K562 (cell line): ENCODE measurements around the gene ACOT13. TPM values are rescaled to one million over a fixed set of nuclear protein-coding genes. Genes with fewer than 3 reads are reported as not detected.

Source experiments
- ATAC-seq: fragments of 200-7000 bp; cut with Tn5 transposase; 3 replicates; pipeline ENCODE4 v1.9.1; 2020; ENCODE audit warnings: moderate library complexity
- BruUV-seq: library from RNA; stranded (reverse); fragments of 400-500 nt; replicated peaks from 2 replicates; lab custom pipeline; 2021; lab: Mats Ljungman, UMichigan
- CTCF ChIA-PET: fragments of 300-600 bp; formaldehyde crosslinking; extraction: SDS; loops from one replicate; lab custom pipeline; 2021; ENCODE audit warnings: low intra/inter-chr PET ratio; lab: Yijun Ruan, JAX
- POLR2A ChIA-PET: fragments of 300-600, 350-650 bp; sonication (Branson Sonifier 250); formaldehyde crosslinking; extraction: SDS; loops from one replicate; lab custom pipeline; 2021; ENCODE audit warnings: antibody characterized with exemption, inconsistent platforms; lab: Yijun Ruan, JAX
- DNase-seq, 4 experiments: peaks; one replicate each; pipeline versions ENCODE4 v3.0.0 to v3.0.0-alpha.2; 2011 to 2018; ENCODE audit warnings: low spot score in 3 of 4, mixed read lengths in 3 of 4; ENCODE audit errors: extremely low read depth in 1 of 4
- FAIRE-seq: peaks from 2 replicates; lab custom pipeline; 2011; peaks lifted over from hg19 to GRCh38; lab: Jason Lieb, UNC
- H2AFZ ChIP-seq: 2 replicates; pipeline ENCODE4 v1.6.0; 2011; ENCODE audit warnings: low read depth, low read length, control low read depth, inconsistent platforms
- H3K27ac ChIP-seq: fragments of 200-600 bp; 3 replicates; pipeline ENCODE4 v1.8.0; 2011; ENCODE audit warnings: low read depth, mild to moderate bottlenecking, control low read depth, inconsistent platforms, low read length, moderate library complexity, mixed read lengths; ENCODE audit errors: extremely low read depth
- H3K27me3 ChIP-seq, 2 experiments: fragments of 300-600 bp in 1 of 2; 2 replicates in 1 of 2; 3 replicates in 1 of 2; pipeline versions ENCODE4 v1.6.0 to v1.8.0; 2011; ENCODE audit warnings: inconsistent platforms in 2 of 2, low read length in 2 of 2, mild to moderate bottlenecking in 1 of 2, mixed read lengths in 1 of 2, moderate library complexity in 1 of 2; ENCODE audit not compliant: control insufficient read depth in 2 of 2, insufficient read depth in 2 of 2
- H3K36me3 ChIP-seq: fragments of 300-600 bp; 3 replicates; pipeline ENCODE4 v1.8.0; 2011; ENCODE audit warnings: mild to moderate bottlenecking, low read length, inconsistent platforms; ENCODE audit not compliant: control insufficient read depth, insufficient read depth
- H3K4me1 ChIP-seq, 2 experiments: fragments of 200-600 bp in 1 of 2; replicated peaks in 1 of 2; 2 replicates in 1 of 2; 3 replicates in 1 of 2; pipeline versions ENCODE4 v1.5.1 to v1.8.0; 2011; ENCODE audit warnings: inconsistent platforms in 2 of 2, low read length in 2 of 2, mild to moderate bottlenecking in 1 of 2, mixed read lengths in 1 of 2, moderate library complexity in 1 of 2; ENCODE audit not compliant: control insufficient read depth in 2 of 2, insufficient read depth in 2 of 2
- H3K4me2 ChIP-seq: 2 replicates; pipeline ENCODE4 v1.6.1; 2011; ENCODE audit warnings: low read length, control low read depth, inconsistent platforms, mixed read lengths; ENCODE audit not compliant: insufficient read depth
- H3K4me3 ChIP-seq: fragments of 200-600 bp; sonication (generic), shearing (Covaris generic); 2 replicates; pipeline ENCODE4 v1.5.1; 2016; ENCODE audit warnings: control low read depth, inconsistent platforms
- H3K79me2 ChIP-seq: fragments of 200-600 bp; 3 replicates; pipeline ENCODE4 v1.8.0; 2011; ENCODE audit warnings: low read length, inconsistent platforms; ENCODE audit not compliant: control insufficient read depth, insufficient read depth
- H3K9ac ChIP-seq, 2 experiments: 2 replicates each; pipeline versions ENCODE4 v1.6.0 to v1.6.1; 2011; ENCODE audit warnings: low read depth in 2 of 2, low read length in 2 of 2, control low read depth in 1 of 2, inconsistent platforms in 1 of 2, mild to moderate bottlenecking in 1 of 2, mixed read lengths in 1 of 2; ENCODE audit not compliant: insufficient read depth in 1 of 2
- H3K9me1 ChIP-seq: one replicate; pipeline ENCODE4 v1.6.0; 2011; ENCODE audit warnings: inconsistent platforms, mild to moderate bottlenecking, low read length, moderate library complexity; ENCODE audit not compliant: control insufficient read depth, insufficient read depth
- H3K9me3 ChIP-seq: replicated peaks from 2 replicates; pipeline ENCODE4 v1.5.1; 2011; ENCODE audit warnings: low read depth, low read length, inconsistent platforms; ENCODE audit not compliant: control insufficient read depth, insufficient read depth
- H4K20me1 ChIP-seq: replicated peaks from 2 replicates; pipeline ENCODE4 v1.6.1; 2011; ENCODE audit warnings: low read length, inconsistent platforms, mixed read lengths; ENCODE audit not compliant: control insufficient read depth, insufficient read depth
- CLOCK ChIP-seq: fragments of 250-450 bp; sonication (Bioruptor Pico); IDR thresholded peaks from 2 replicates; pipeline ENCODE4 v1.4.0; 2020; ENCODE audit warnings: mild to moderate bottlenecking, moderate library complexity, borderline replicate concordance
- CREM ChIP-seq: IDR thresholded peaks from 2 replicates; pipeline ENCODE4 v1.6.1; 2014; ENCODE audit warnings: antibody characterized with exemption, low read depth
- SRSF9 ChIP-seq: fragments of 200-400 bp; formaldehyde crosslinking; IDR thresholded peaks from 2 replicates; pipeline ENCODE4 v1.6.1; 2017; ENCODE audit warnings: low read depth, low read length, borderline replicate concordance
- ZNF121 ChIP-seq: sonication (generic); formaldehyde crosslinking; conservative IDR thresholded peaks from 2 replicates; pipeline ENCODE4 v1.8.0; 2022; ENCODE audit warnings: missing genetic modification reagents
- WGBS: fragments of 100-300 bp; shearing (Covaris generic); methylation state at CpG from one replicate; pipeline ENCODE4 v1.1.6; 2016; ENCODE audit warnings: low coverage, mixed read lengths; ENCODE audit not compliant: insufficient coverage; ENCODE audit errors: missing lambda C conversion rate; 5-methylcytosine and 5-hydroxymethylcytosine counted together
- in situ Hi-C: fragments of 300-500 bp; cut with MboI; formaldehyde crosslinking; loops from 4 replicates; pipeline ENCODE4 v1.15.0; 2018; ENCODE audit warnings: inconsistent platforms, mixed read lengths
- intact Hi-C: fragments of 100-400 bp; cut with micrococcal nuclease; formaldehyde crosslinking; loops from 2 replicates; pipeline ENCODE4 v1.14.2; 2022
- polyA plus RNA-seq, 8 experiments: library from polyadenylated mRNA; depleted of rRNA in 4 of 8; stranded (reverse) in 5 of 8; unstranded in 3 of 8; fragments of >200 nt; fragmentation: Nextera tagmentation in 2 of 8; fragmentation: Illumina TruSeq in 1 of 8; extraction: Ambion mirVana in 2 of 8; extraction: Trizol in 1 of 8; gene quantifications; 2 replicates each; pipeline versions ENCODE4 v1.2.1 to v1.2.3, GENCODE V29; 2011 to 2014; ENCODE audit warnings: inconsistent platforms in 1 of 8, missing spikeins in 1 of 8
- total RNA-seq, 7 experiments: library from RNA; depleted of rRNA in 6 of 7; stranded (reverse); fragments of >200 nt in 6 of 7; fragmentation: Illumina TruSeq in 2 of 7; extraction: Trizol in 2 of 7; gene quantifications; 2 replicates each; pipeline versions ENCODE4 v1.2.1 to v1.2.3, GENCODE V29; 2011 to 2021; ENCODE audit warnings: low replicate concordance in 1 of 7

ACOT13 gene
- total and polyA plus RNA-seq, 9 of the 15 experiments (the other 6 are each of a cell fraction or from before 2014, with no cell fraction given), result 14.1 to 129 (median 65.7) TPM

- Histone ChIP-seq H3K79me2 (no peaks in the 10 kb centered on the region), H3K36me3 (peaks cover 3% of the 10 kb centered on the region; the same call in 2 of the 3 replicates), H3K4me2 (no peak overlapping the region), H3K4me3 (no peak overlapping the region), H3K27ac (no peak overlapping the region), H3K9me3 (no peaks in the 10 kb centered on the region), H4K20me1 (no peaks in the 10 kb centered on the region), H3K9me1 (no peaks in the 10 kb centered on the region), H3K9ac (no peak overlapping the region), H2AFZ (no peak overlapping the region), H3K27me3 (no peaks in the 10 kb centered on the region), H3K4me1 (no peaks in the 10 kb centered on the region)
- no TSS peak for BruUV-seq
- intact Hi-C loops, result no loop called here
- no peak for DNase-seq
- in situ Hi-C loops, result no loop called here
- POLR2A ChIA-PET, result interaction anchor here (1.2 kb wide), 2 partner anchors 8 to 10 kb away, joined by 3 read pairs; no protein-coding TSS in a partner anchor
- no peak for FAIRE-seq
- TF ChIP-seq SRSF9 (no peak), CREM (no peak), CLOCK (CRISPR knock-in tag) (no peak), ZNF121 (CRISPR knock-in tag) (no peak)
- WGBS, result 65% methylated on average over 4 of the region's 4 CpGs
- CTCF ChIA-PET, result no interaction called here
- ATAC-seq, result no peak
Observed at GRCh38 chr6:24692003-24692402, 25.1 kb downstream of the ACOT13 start.
